ENCODE measurements around the gene LRRC45.

GRCh38 chr17:82016875-82017459 is 6.1 kb upstream of the LRRC45 start:
- TF ChIP-seq EP300 (IDR thresholded peaks at IDR 0.05): no peak
- no peak for TF ChIP-seq POLR2A (IDR thresholded peaks at IDR 0.05)
